A673 (cell line): ENCODE data around the gene PRAC1. TPM values are rescaled to one million over a fixed set of nuclear protein-coding genes. Genes with fewer than 3 reads are reported as not detected.

Experiments
- BruUV-seq: library from RNA; stranded (reverse); fragments of 400-500 nt; replicated peaks from 2 replicates; lab custom pipeline; 2021; lab: Mats Ljungman, UMichigan
- CTCF ChIA-PET: fragments of 300-600 bp; sonication (Branson Sonifier 250); formaldehyde crosslinking; loops from one replicate; lab custom pipeline; 2022; ENCODE audit warnings: antibody characterized with exemption; lab: Charles Lee
- POLR2A ChIA-PET: fragments of 300-600 bp; sonication (Branson Sonifier 250); formaldehyde crosslinking; loops from one replicate; lab custom pipeline; 2022; ENCODE audit warnings: antibody characterized with exemption; ENCODE audit not compliant: low non-redundant PET; lab: Charles Lee
- DNase-seq: peaks from one replicate; pipeline ENCODE4 v3.0.0-alpha.2; 2015; ENCODE audit warnings: low spot score
- H3K27ac ChIP-seq: fragments of 200-600 bp; sonication (generic); 2 replicates; pipeline ENCODE4 v1.5.1; 2016; ENCODE audit warnings: mixed run types, low read depth, mild to moderate bottlenecking, mixed read lengths, antibody characterized with exemption, low read length; ENCODE audit not compliant: poor library complexity, severe bottlenecking
- H3K27me3 ChIP-seq: fragments of 200-600 bp; sonication (generic); replicated peaks from 2 replicates; pipeline ENCODE4 v1.6.1; 2017; ENCODE audit warnings: mixed run types, low read depth, mild to moderate bottlenecking, mixed read lengths, antibody characterized with exemption, low read length; ENCODE audit not compliant: insufficient read depth, poor library complexity
- H3K36me3 ChIP-seq: fragments of 200-600 bp; sonication (generic); 2 replicates; pipeline ENCODE4 v1.6.1; 2016; ENCODE audit warnings: mixed run types, mild to moderate bottlenecking, mixed read lengths, antibody characterized with exemption, low read length; ENCODE audit not compliant: insufficient read depth, poor library complexity, severe bottlenecking
- H3K4me1 ChIP-seq: fragments of 200-600 bp; sonication (generic); 2 replicates; pipeline ENCODE4 v1.6.1; 2017; ENCODE audit warnings: mixed run types, mild to moderate bottlenecking, mixed read lengths, antibody characterized with exemption, low read length; ENCODE audit not compliant: insufficient read depth, poor library complexity, severe bottlenecking
- H3K4me3 ChIP-seq: fragments of 200-600 bp; sonication (generic); 2 replicates; pipeline ENCODE4 v1.5.1; 2016; ENCODE audit warnings: low read depth, mixed run types, mild to moderate bottlenecking, mixed read lengths, low read length; ENCODE audit not compliant: poor library complexity, severe bottlenecking
- H3K9me3 ChIP-seq: fragments of 200-600 bp; sonication (generic); 2 replicates; pipeline ENCODE4 v1.6.1; 2016; ENCODE audit warnings: mixed run types, low read depth, mild to moderate bottlenecking, mixed read lengths, antibody characterized with exemption, low read length; ENCODE audit not compliant: poor library complexity, severe bottlenecking
- EZH2 ChIP-seq: fragments of 200-600 bp; sonication (generic); IDR thresholded peaks from 2 replicates; pipeline ENCODE4 v1.6.1; 2017; ENCODE audit warnings: borderline replicate concordance, low read depth, mild to moderate bottlenecking, mixed read lengths, antibody characterized with exemption, low read length; ENCODE audit not compliant: poor library complexity, severe bottlenecking
- intact Hi-C: fragments of 100-400 bp; cut with micrococcal nuclease; formaldehyde crosslinking; loops from one replicate; pipeline ENCODE4 v1.10.0; 2022; ENCODE audit not compliant: unreplicated experiment
- total RNA-seq: library from RNA; stranded (reverse); gene quantifications from 2 replicates; pipeline ENCODE4 v1.2.3, GENCODE V29; 2021
- TF ChIP-seq, protein P1 (sequence below): fragments of 300-800, 200-600 bp; sonication (generic); conservative IDR thresholded peaks from 2 replicates; pipeline ENCODE4 v1.5.1; 2017; ENCODE audit warnings: low read depth, mild to moderate bottlenecking, antibody characterized with exemption, low read length, moderate library complexity, mixed read lengths

Gene PRAC1
- total RNA-seq, 1 experiment from 2014 or later = 78.3 TPM

GRCh38 chr17:48723423-48724250 is 1.3 kb upstream of the PRAC1 start:
- peaks cover 30% of the 10 kb centered on the region for H3K4me1 ChIP-seq
- no peaks in the 10 kb centered on the region for H3K27me3 ChIP-seq
- BruUV-seq = no TSS peak
- ChIA-PET CTCF (interaction anchor here (0.7 to 5.2 kb wide), 9 partner anchors 45 to 161 kb away, joined by 3 to 37 read pairs (median 13); no protein-coding TSS in a partner anchor), POLR2A (interaction anchor here (0.5 to 0.6 kb wide), 5 partner anchors 58 to 682 kb away, joined by 3 to 10 read pairs (median 6); partner anchors contain the start of gene HOXB8)
- no peak for TF ChIP-seq EZH2
- TF ChIP-seq, protein P1, sequence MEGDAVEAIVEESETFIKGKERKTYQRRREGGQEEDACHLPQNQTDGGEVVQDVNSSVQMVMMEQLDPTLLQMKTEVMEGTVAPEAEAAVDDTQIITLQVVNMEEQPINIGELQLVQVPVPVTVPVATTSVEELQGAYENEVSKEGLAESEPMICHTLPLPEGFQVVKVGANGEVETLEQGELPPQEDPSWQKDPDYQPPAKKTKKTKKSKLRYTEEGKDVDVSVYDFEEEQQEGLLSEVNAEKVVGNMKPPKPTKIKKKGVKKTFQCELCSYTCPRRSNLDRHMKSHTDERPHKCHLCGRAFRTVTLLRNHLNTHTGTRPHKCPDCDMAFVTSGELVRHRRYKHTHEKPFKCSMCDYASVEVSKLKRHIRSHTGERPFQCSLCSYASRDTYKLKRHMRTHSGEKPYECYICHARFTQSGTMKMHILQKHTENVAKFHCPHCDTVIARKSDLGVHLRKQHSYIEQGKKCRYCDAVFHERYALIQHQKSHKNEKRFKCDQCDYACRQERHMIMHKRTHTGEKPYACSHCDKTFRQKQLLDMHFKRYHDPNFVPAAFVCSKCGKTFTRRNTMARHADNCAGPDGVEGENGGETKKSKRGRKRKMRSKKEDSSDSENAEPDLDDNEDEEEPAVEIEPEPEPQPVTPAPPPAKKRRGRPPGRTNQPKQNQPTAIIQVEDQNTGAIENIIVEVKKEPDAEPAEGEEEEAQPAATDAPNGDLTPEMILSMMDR = no peak
- intact Hi-C loops = loop anchor here (1.0 to 5.0 kb wide), 4 partner anchors 68 to 269 kb away; partner anchors contain the start of gene ATP5MC1
- H3K4me3 ChIP-seq = peak overlapping the region; percentile 72
- peak; percentile 87 for DNase-seq
- H3K27ac ChIP-seq = peak overlapping the region; percentile 98
- no peaks in the 10 kb centered on the region for H3K9me3 ChIP-seq
- H3K36me3 ChIP-seq = no peaks in the 10 kb centered on the region

- Histone ChIP-seq H3K9me3 (no peaks in the 10 kb centered on the region), H3K4me3 (peak within 1 kb of the TSS; percentile 72), H3K36me3 (no peaks in the 10 kb centered on the region), H3K4me1 (peaks cover 30% of the 10 kb centered on the region), H3K27ac (peak within 1 kb of the TSS; percentile 98), H3K27me3 (no peaks in the 10 kb centered on the region)
- TF ChIP-seq, protein P1 = no peak
- no peak for TF ChIP-seq EZH2
- DNase-seq = peak; percentile 95
- BruUV-seq = no TSS peak
- CTCF ChIA-PET = interaction anchor here (0.7 to 5.2 kb wide), 8 partner anchors 35 to 162 kb away, joined by 3 to 37 read pairs (median 15); no protein-coding TSS in a partner anchor
- POLR2A ChIA-PET = interaction anchor here (0.6 to 1.0 kb wide), 3 partner anchors 45 to 156 kb away, joined by 3 to 4 read pairs (median 3); no protein-coding TSS in a partner anchor
- intact Hi-C loops = loop anchor here (1.0 to 5.0 kb wide), 3 partner anchors 45 to 269 kb away; partner anchors contain the start of gene ATP5MC1
Measured at GRCh38 chr17:48722915-48723422, 651 bp upstream of the PRAC1 start, which contains the start of gene PRAC2. TSS of gene PRAC2 (plus strand) at chr17:48723185. CDS start at chr17:48724411, 1,226 bp downstream.

- CTCF ChIA-PET = no interaction called here
- Histone ChIP-seq H3K4me1 (peaks cover 39% of the 10 kb centered on the region), H3K27ac (peak overlapping the region; percentile 98), H3K36me3 (no peaks in the 10 kb centered on the region), H3K9me3 (no peaks in the 10 kb centered on the region), H3K4me3 (peak overlapping the region; percentile 72), H3K27me3 (no peaks in the 10 kb centered on the region)
- POLR2A ChIA-PET = no interaction called here
- TF ChIP-seq, protein P1 = no peak
- no peak for TF ChIP-seq EZH2
- BruUV-seq = no TSS peak
- intact Hi-C loops = loop anchor here (5.0 kb wide), 2 partner anchors 171 to 271 kb away; partner anchors contain the start of gene ATP5MC1
- DNase-seq = peak; percentile 26
Measured at GRCh38 chr17:48721009-48721402, 1.3 kb downstream of the PRAC1 start.
